SIG-M5 treated with dmso at 0.1 percent for 504 hours (cell line): ENCODE measurements around the gene SPRR5.

Source experiments
- DNase-seq: peaks from one replicate; lab custom pipeline; 2025; ENCODE audit not compliant: unreplicated experiment; lab: John Stamatoyannopoulos, UW

Gene SPRR5, protein sequence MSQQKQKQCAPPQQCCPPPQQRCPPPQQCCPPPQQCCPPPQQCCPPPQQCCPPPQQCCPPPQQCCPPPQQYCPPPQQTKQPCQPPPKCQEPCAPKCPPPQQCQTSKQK

GRCh38 chr1:152946651-152947256, at the start of gene SPRR5:
Gene SPRR5 (plus strand): TSS chr1:152947206. CDS start chr1:152948555, 1,349 bp downstream.
- no peak for DNase-seq

- DNase-seq = no peak
Observed at GRCh38 chr1:152899027-152899426, 48.0 kb upstream of the SPRR5 start.

GRCh38 chr1:152899883-152900282, 47.1 kb upstream of the SPRR5 start:
- DNase-seq = no peak

DNA sequence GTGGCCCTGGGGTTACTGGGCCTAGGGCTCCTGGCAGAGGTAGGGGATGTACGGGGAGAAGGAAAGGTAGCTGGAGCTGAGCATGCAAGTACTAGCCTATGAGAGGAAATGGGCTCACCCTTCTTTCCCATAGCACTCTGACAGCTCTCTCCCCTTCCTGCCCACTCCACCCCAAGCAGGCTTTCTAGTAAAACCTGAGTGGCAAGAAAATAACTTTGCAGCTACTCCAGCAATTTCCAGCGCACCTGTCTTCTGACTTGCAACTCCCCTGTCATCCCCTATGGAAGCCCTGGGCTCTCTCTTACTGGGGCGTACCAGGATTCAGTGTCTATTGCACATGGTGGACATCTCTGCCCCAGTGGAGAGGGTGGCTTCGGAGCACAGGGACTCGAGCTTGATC, 45.4 kb upstream of the SPRR5 start:
- DNase-seq = no peak

- DNase-seq = no peak
Observed at GRCh38 chr1:152902636-152903035, 44.4 kb upstream of the SPRR5 start.

DNA sequence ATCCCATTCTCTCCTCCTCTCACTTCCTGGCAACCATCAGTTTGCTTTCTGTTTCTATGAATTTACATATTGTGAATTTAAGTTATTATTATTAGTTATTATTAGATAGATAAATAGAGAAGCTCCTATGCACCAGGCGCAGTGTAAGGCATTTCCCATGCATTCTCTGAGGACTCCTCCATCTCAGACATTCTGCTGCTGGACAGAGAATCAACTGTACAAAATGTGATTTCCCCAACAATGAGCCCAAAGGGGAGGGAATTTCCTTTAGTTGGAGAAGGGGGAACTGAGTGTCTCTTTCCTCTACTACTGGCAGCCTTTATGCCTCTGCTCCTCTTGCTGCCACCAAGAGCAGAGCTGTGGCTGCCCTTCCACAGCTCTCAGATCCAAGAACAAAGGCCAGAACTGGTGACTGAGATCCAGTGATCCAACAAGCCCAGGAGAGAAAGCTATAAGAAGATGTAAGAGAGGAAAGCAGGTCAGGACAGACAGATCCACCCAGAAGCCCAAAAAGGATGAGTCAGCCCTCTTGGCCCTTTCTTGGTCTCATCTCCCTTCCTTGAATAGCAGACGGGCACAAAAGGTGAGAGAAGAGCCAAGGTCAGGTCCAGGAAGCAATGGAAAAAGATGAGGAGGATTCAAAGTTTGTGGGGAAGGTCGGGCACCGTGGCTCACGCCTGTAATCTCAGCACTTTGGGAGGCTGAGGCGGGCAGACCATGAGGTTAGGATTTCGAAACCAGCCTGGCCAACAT, 42.1 kb upstream of the SPRR5 start:
- DNase-seq = no peak

DNA sequence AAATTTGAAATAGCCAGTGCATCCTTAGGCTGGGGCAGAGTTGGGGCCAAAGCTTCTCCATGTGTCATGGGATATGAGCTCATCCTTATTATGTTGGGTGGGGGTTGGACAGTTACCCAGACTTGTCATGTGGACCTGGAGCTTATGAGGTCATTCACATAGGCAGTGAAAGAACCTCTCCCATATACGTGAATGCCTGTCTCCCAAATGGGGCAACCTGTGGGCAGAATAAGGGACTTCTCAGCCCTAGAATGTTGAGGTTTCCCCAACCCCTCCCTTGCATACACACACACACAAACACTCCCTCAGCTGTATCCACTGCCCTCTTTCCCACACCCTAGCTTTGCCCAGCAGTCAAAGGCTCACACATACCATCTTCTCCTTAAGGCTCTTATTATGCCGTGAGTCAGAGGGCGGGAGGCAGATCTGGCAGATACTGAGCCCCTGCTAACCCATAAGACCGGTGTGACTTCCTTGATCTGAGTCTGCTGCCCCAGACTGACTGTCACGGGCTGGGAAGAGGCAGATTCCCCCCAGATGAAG, 40.9 kb upstream of the SPRR5 start:
- DNase-seq = peak; percentile 6

- peak; percentile 33 for DNase-seq
Observed at GRCh38 chr1:152907686-152908601, 39.1 kb upstream of the SPRR5 start, which contains the start of gene IVL. Gene IVL (plus strand): TSS chr1:152908546. CDS start chr1:152909798, 1,252 bp downstream.

DNA sequence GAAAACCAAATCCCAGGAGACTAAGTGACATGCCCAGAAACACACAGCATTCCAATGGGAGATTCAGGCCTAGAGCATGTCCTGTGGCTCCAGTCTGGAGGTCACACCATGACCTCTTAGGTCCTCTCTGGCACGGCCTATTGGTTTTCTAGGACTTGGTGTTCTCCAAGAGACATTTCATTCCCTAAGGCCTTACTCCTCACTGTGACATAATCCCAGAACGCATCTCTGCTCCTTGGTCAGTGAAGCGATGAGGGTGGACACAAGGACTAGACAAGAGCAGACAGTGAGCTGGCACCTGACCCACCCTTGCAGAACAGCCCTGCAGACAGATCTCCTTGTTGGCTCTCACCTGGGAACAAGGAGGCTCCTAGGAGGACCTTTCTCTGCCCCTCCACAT, 37.8 kb upstream of the SPRR5 start:
- DNase-seq = no peak

DNA sequence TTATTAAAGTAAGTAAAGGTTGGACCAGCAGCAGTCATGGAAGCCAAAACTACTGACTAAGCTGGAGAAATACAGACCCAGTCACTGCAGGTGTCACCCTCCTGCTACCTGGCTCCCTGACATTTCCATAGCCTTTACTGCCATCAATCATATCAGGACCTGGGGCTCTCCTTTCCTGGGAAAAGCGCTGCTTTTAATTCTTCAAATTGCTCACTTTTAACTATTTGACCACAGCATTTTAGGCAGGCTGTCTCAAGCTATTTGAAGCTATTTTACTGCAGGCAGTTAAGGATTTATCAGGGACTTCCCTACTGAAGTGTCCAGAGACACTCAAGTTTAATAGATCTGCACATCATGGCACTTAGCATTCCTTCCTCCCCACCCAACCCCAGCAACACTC, 34.5 kb upstream of the SPRR5 start:
- DNase-seq = no peak

DNA sequence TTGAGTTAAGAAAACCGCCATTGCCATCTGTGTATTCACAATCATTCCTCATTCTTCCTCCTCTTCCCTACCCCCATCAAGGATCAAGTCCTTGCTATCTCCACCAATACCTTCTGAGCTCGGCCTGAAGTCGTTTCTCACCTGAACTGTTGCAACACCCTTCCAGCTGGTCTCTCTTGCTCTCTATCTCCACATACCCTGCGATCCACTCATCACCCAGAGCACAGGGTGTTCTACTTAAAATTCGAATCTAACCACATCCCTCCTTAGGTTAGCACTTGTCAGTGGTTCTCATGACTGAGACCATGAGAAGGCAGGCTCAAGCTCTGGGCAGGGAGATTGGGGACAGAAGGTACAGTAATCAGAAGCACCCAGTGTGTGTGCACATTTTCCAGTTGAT, 34.1 kb upstream of the SPRR5 start:
- no peak for DNase-seq

GRCh38 chr1:152917794-152918193, 29.2 kb upstream of the SPRR5 start:
- DNase-seq = peak; percentile 20

- no peak for DNase-seq
Observed at GRCh38 chr1:152919071-152919470, 27.9 kb upstream of the SPRR5 start.

DNA sequence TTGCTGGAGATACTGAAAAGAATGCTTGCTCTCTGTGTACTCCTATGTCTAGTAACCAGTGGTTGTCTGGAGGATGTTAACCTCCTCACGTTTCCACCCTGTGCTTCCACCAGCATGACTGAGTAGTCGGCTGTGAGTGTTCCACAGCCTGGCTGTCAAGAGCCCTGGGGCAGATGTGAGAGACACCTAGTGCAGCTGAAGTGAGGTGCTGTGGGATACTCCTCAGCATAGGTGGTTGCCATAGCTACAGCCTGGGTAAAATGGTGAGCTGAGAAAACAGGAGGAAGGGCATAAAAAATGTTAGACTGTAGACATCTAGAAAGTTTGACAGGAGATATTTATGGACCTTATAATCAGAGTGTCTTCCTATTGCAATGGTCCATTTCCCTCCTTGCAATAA, 22.8 kb upstream of the SPRR5 start:
- DNase-seq = no peak

DNA sequence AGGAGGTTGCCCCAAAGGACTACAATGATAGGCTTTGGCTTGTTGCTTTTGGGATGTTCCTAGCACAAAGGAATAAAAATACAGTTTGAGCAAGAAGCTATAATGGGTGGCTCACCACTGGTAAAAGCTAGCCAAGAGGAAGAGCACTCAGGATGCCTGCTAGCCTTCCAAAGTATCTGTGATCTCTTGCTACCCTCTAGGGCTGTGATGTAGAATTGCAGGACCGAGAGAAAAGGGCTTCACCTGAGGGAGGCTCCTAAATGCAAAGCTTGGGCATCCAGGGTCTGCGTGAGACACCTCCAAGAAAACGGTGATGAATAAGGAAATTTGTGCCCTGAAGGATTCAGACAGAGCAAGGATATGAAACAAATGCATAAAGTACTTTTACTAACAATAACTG, 20.9 kb upstream of the SPRR5 start:
- DNase-seq = peak; percentile 37

GRCh38 chr1:152928671-152929070, 18.3 kb upstream of the SPRR5 start:
- no peak for DNase-seq

GRCh38 chr1:152932170-152932811, 14.7 kb upstream of the SPRR5 start:
- no peak for DNase-seq

DNA sequence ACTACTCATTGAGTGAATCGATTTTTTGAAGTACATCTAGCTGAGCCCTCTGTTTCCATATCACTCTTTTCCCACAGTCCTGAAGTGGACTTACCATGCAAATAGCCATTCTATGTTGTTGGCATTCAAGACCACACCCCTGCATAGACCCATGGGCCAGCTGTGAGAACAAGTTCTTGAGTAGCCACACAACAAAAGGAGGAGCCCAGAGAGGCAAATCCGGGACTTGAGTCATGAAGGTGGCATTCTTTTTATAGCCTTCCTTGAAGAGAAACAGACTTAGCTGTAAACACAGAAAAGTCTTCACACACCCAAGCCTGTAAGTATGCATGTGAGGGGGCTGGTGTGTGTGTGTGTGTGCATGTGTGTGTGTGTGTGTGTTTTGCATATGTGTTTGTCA, 13.8 kb upstream of the SPRR5 start:
- DNase-seq = no peak

DNA sequence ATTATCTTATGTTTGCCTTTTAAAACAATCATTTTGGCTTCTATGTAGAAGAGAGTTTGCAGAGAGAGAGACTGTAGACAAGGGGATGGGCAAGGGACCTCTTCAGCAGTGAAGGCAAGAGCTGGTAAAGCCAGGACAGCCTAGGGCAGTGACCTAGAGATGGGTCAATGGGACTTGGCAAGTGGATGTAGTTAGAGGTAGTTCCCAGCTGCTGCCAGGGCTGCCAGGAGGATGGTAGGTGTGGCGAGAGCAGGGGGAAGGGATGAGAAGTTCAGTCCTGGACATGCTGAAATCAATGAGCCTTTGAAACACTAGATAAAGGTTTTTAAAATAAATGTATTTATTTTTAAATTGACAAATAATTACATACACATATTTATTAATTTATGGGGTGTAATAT, 6.4 kb upstream of the SPRR5 start:
- DNase-seq = no peak

DNA sequence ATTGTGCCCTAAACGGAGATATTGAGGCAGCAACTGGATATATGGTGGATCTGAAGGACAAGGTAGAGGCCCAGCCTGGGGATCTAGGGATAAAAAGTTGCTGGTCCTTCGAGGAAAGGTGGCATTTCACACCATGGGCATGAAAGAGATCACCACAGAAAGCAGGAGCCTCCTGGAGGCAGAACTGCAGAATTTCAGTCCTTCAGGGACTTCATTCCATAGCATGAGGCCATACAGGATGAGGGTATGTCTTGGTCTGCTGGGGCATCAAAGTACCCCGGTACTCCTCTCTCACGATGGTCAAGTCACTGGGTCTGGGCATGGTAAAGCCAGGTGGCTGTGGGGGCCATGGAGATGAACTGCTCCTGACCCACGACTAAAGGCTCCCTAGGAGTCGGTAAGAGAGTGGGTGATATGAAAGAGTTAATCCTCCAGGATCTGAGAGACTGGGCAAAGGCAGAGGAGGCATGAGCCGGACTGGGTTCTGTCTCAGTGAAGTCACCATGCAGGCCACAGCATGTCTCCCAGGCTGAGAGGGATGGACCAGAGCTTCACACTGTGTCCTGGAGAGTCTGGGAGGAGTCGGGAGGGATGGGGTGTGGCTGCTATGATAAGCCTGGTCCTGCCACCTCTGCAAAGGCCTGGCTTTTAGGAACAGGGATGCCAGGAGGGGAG, 5.8 kb upstream of the SPRR5 start:
- no peak for DNase-seq
